ENCODE data around the gene PLGLB1. TPM values are rescaled to one million over a fixed set of nuclear protein-coding genes. Genes with fewer than 3 reads are reported as not detected.

The PLGLB1 gene
- total and polyA plus RNA-seq, 11 donors = 0.42 to 3.3 (median 1.7) TPM

Other genes with a start within 250 kb of the PLGLB1 start
- 10 to 100 TPM in 1 of 9 donors, 1 to 10 TPM in 1, under 1 TPM in 6, not detected in 1; 0.24 to 11.1 (median 0.43) TPM for gene CD8A, start 230.9 kb downstream of the PLGLB1 start, total RNA-seq
- under 1 TPM; 0.33 to 0.65 TPM for gene CD8A, start 230.9 kb downstream of the PLGLB1 start, polyA plus RNA-seq
- gene CD8B, start 160.0 kb downstream of the PLGLB1 start, total RNA-seq = 1 to 10 TPM in 2 of 9 donors, under 1 TPM in 1, not detected in 6; 0.42 to 4.0 (median 1.6) TPM
- under 1 TPM in 1 of 2 donors, not detected in 1; 0.21 TPM for gene CD8B, start 160.0 kb downstream of the PLGLB1 start, polyA plus RNA-seq
- gene RGPD1, start 79.7 kb downstream of the PLGLB1 start, total RNA-seq = 1 to 10 TPM in 3 of 9 donors, under 1 TPM in 6; 0.16 to 1.5 (median 0.37) TPM
- under 1 TPM in 1 of 2 donors, not detected in 1; 0.51 TPM for gene RGPD1, start 79.7 kb downstream of the PLGLB1 start, polyA plus RNA-seq